ENCODE data around the gene PRR7. TPM values are rescaled to one million over a fixed set of nuclear protein-coding genes. Genes with fewer than 3 reads are reported as not detected.
A peak's percentile ranks its signal among the peaks of the same experiment; 100 is the strongest.

PRR7 gene
- total RNA-seq, 2 donors from 2014 or later = 0.90 to 1.1 TPM

GRCh38 chr5:177475563-177476427, 29.2 kb downstream of the PRR7 start:
- no peak for DNase-seq (ENCODE audit: low spot score)
- Histone ChIP-seq H3K27ac (no peak overlapping the region), H3K4me1 (peaks cover 0 to 63% of the 10 kb centered on the region in 2 donors), H3K9me3 (no peaks in the 10 kb centered on the region), H3K4me3 (no peak overlapping the region), H3K36me3 (no peaks in the 10 kb centered on the region), H3K27me3 (peaks cover 0 to 5% of the 10 kb centered on the region in 2 donors)
- no peak for TF ChIP-seq CTCF (IDR thresholded peaks at IDR 0.05)

GRCh38 chr5:177476531-177477233, 30.1 kb downstream of the PRR7 start:
- no peaks in the 10 kb centered on the region for H3K36me3 ChIP-seq
- peaks cover 0 to 61% of the 10 kb centered on the region in 2 donors for H3K4me1 ChIP-seq
- no peak overlapping the region for H3K4me3 ChIP-seq
- peak overlapping the region in 1 of 2 donors; percentile 16 for H3K27ac ChIP-seq
- no peak for TF ChIP-seq CTCF (IDR thresholded peaks at IDR 0.05)
- peak; percentile 83 for DNase-seq (ENCODE audit: low spot score)
- no peaks in the 10 kb centered on the region for H3K9me3 ChIP-seq
- H3K27me3 ChIP-seq = peaks cover 0 to 5% of the 10 kb centered on the region in 2 donors

GRCh38 chr5:177477701-177478477, 31.3 kb downstream of the PRR7 start:
- H3K27me3 ChIP-seq = peaks cover 0 to 5% of the 10 kb centered on the region in 2 donors
- H3K27ac ChIP-seq = peak overlapping the region in 1 of 2 donors; percentile 67

GRCh38 chr5:177478711-177479646, 32.4 kb downstream of the PRR7 start:
- Histone ChIP-seq H3K27me3 (peaks cover 0 to 5% of the 10 kb centered on the region in 2 donors), H3K4me1 (peaks cover 0 to 45% of the 10 kb centered on the region in 2 donors), H3K27ac (peak overlapping the region; percentile 67 to 71), H3K36me3 (peaks cover 8% of the 10 kb centered on the region), H3K4me3 (no peak overlapping the region), H3K9me3 (no peaks in the 10 kb centered on the region)
- no peak for TF ChIP-seq CTCF (IDR thresholded peaks at IDR 0.05)
- DNase-seq (ENCODE audit: low spot score) = peak; percentile 96

More at GRCh38 chr5:177477701-177478477, 31.3 kb downstream of the PRR7 start:
- Histone ChIP-seq H3K9me3 (no peaks in the 10 kb centered on the region), H3K4me3 (no peak overlapping the region), H3K36me3 (no peaks in the 10 kb centered on the region), H3K4me1 (peaks cover 0 to 49% of the 10 kb centered on the region in 2 donors)
- TF ChIP-seq CTCF (IDR thresholded peaks at IDR 0.05) = no peak
- no peak for DNase-seq (ENCODE audit: low spot score)

GRCh38 chr5:177479774-177480173, 33.2 kb downstream of the PRR7 start:
- peaks cover 9% of the 10 kb centered on the region for H3K36me3 ChIP-seq
- no peak for TF ChIP-seq CTCF (IDR thresholded peaks at IDR 0.05)
- peak overlapping the region; percentile 67 to 71 for H3K27ac ChIP-seq
- no peak overlapping the region for H3K4me3 ChIP-seq
- no peaks in the 10 kb centered on the region for H3K9me3 ChIP-seq
- H3K4me1 ChIP-seq = peaks cover 0 to 37% of the 10 kb centered on the region in 2 donors
- DNase-seq (ENCODE audit: low spot score) = no peak
- peaks cover 0 to 5% of the 10 kb centered on the region in 2 donors for H3K27me3 ChIP-seq

All from right atrium auricular region (tissue), 2 donors.